ENCODE data around the gene RAPGEF6. TPM values are rescaled to one million over a fixed set of nuclear protein-coding genes. Genes with fewer than 3 reads are reported as not detected.

The RAPGEF6 gene
- total and polyA plus RNA-seq, 2 of the 4 experiments (the other 2 are of a cell fraction) = 5.8 to 18.8 TPM

- no peak overlapping the region for H3K56ac ChIP-seq (ENCODE audit: extremely low read depth, insufficient read depth, low read length)
- H2AK5ac ChIP-seq (ENCODE audit: low read depth, low read length) = no peak overlapping the region
- H2BK20ac ChIP-seq (ENCODE audit: low read depth, low read length) = no peak overlapping the region
- H3K9me1 ChIP-seq (ENCODE audit: insufficient read depth, low read length) = no peaks in the 10 kb centered on the region; the same call in 1 of the 2 replicates
- TF ChIP-seq MAZ (IDR thresholded peaks at IDR 0.05; ENCODE audit: borderline replicate concordance, low read depth, low read length) = no peak
- no peak for TF ChIP-seq MAFK (IDR thresholded peaks at IDR 0.05; ENCODE audit: low read depth, low read length)
- H2AFZ ChIP-seq (replicated peaks; ENCODE audit: low read length, poor library complexity) = no peak overlapping the region
- H3K9ac ChIP-seq (ENCODE audit: low read depth, low read length) = no peak overlapping the region
- peaks cover 3 to 22% of the 10 kb centered on the region in 2 experiments for H3K79me1 ChIP-seq (ENCODE audit: low read depth in 1 of 2, low read length in 2 of 2)
- no peak overlapping the region for H3K18ac ChIP-seq (ENCODE audit: low read depth, low read length)
- H4K5ac ChIP-seq (ENCODE audit: low read depth, low read length) = no peak overlapping the region
- no peak overlapping the region for H2BK15ac ChIP-seq (ENCODE audit: low read depth, low read length)
- H3K14ac ChIP-seq (replicated peaks; ENCODE audit: low read depth, low read length) = no peak overlapping the region
- no peak overlapping the region for H2BK5ac ChIP-seq (ENCODE audit: low read depth, low read length, poor library complexity, severe bottlenecking)
- no peak overlapping the region for H3K4me2 ChIP-seq (ENCODE audit: low read depth, low read length)
- no peak overlapping the region for H3K4me3 ChIP-seq (ENCODE audit: insufficient read depth, low read depth, low read length)
- H4K20me1 ChIP-seq (ENCODE audit: insufficient read depth, low read length) = no peaks in the 10 kb centered on the region
- in situ Hi-C loops (cut with MboI; ENCODE audit: low sequenced_read_pairs) (no loop called here), intact Hi-C loops (cut with micrococcal nuclease) (loop anchor here (10.0 kb wide), 1 partner anchor 212 kb away; no protein-coding TSS in a partner anchor), dilution Hi-C loops (cut with HindIII; ENCODE audit: low sequenced_read_pairs, unreplicated experiment) (no loop called here)
- H3K4ac ChIP-seq (ENCODE audit: low read depth, low read length) = no peak overlapping the region
- no peak overlapping the region for H3K23ac ChIP-seq (ENCODE audit: low read depth, low read length)
- no peak overlapping the region for H4K91ac ChIP-seq (ENCODE audit: insufficient read depth, low read depth, low read length)
- H2BK120ac ChIP-seq (ENCODE audit: low read depth, low read length) = no peak overlapping the region
- no TSS peak for BruUV-seq (replicated peaks)
- CTCF ChIA-PET = interaction anchor here (0.6 kb wide), 1 partner anchor 146 kb away, joined by 3 read pairs; no protein-coding TSS in a partner anchor
- no peaks in the 10 kb centered on the region for H3K9me3 ChIP-seq (ENCODE audit: control insufficient read depth, insufficient read depth, low read length)
- H3K36me3 ChIP-seq (ENCODE audit: control insufficient read depth, insufficient read depth, low read length) = peaks cover 21% of the 10 kb centered on the region
- DNase-seq (no peak), ATAC-seq (ENCODE audit: low read depth) (no peak)
- H2AK9ac ChIP-seq (replicated peaks; ENCODE audit: low read depth, low read length, poor library complexity) = no peak overlapping the region
- no peaks in the 10 kb centered on the region for H3K4me1 ChIP-seq (ENCODE audit: control insufficient read depth, insufficient read depth, low read length)
- POLR2A ChIA-PET (ENCODE audit: unreplicated experiment) = interaction anchor here (0.5 kb wide), 1 partner anchor 10 kb away, joined by 4 read pairs; no protein-coding TSS in a partner anchor
- 100% methylated on average over 1 of the region's 10 CpGs; no CpG with 5 or more reads in 1 of the 2 experiments for WGBS, 2 experiments (ENCODE audit: extremely low coverage in 2 of 2, insufficient read length in 1 of 2)
- H3K27me3 ChIP-seq (ENCODE audit: control insufficient read depth, insufficient read depth, low read length) = no peaks in the 10 kb centered on the region
- H4K8ac ChIP-seq (ENCODE audit: low read depth in 2 of 2, low read length in 2 of 2) = no peak overlapping the region
- H3K27ac ChIP-seq (ENCODE audit: insufficient read depth, low read length) = no peak overlapping the region
These were observed 12.2 kb upstream of the RAPGEF6 start for GRCh38 chr5:131647048-131647769.

All from IMR-90 (cell line).